HepG2 (cell line): ENCODE measurements around the gene TLCD1. TPM values are rescaled to one million over a fixed set of nuclear protein-coding genes. Genes with fewer than 3 reads are reported as not detected.
A peak's percentile ranks its signal among the peaks of the same experiment; 100 is the strongest.

Source experiments
- CBX1 ChIP-seq: IDR thresholded peaks from one replicate; pipeline ENCODE4 v1.6.1; 2016; ENCODE audit warnings: antibody characterized with exemption, low read depth
- CCDC6 ChIP-seq: sonication (generic); formaldehyde crosslinking; IDR thresholded peaks from 2 replicates; pipeline ENCODE4 v1.8.1; 2022; ENCODE audit warnings: mild to moderate bottlenecking, missing genetic modification reagents, moderate library complexity
- FOXC1 ChIP-seq: sonication (generic); formaldehyde crosslinking; IDR thresholded peaks from 2 replicates; pipeline ENCODE4 v1.8.0; 2022; ENCODE audit warnings: mild to moderate bottlenecking, missing genetic modification reagents, borderline replicate concordance
- JUN ChIP-seq: sonication (generic); formaldehyde crosslinking; IDR thresholded peaks from 2 replicates; pipeline ENCODE4 v1.4.0; 2020; ENCODE audit warnings: mild to moderate bottlenecking, missing genetic modification reagents
- RFX1 ChIP-seq: fragments of 450-650 bp; IDR thresholded peaks from 2 replicates; pipeline ENCODE4 v1.6.1; 2017
- RFX5 ChIP-seq: IDR thresholded peaks from 2 replicates; pipeline ENCODE4 v1.6.1; 2011; ENCODE audit warnings: low read depth, low read length, improper control_type of control experiment
- SETDB1 ChIP-seq: sonication (generic); formaldehyde crosslinking; IDR thresholded peaks from 2 replicates; pipeline ENCODE4 v1.5.1; 2020; ENCODE audit warnings: missing genetic modification reagents, mild to moderate bottlenecking, borderline replicate concordance
- SRF ChIP-seq: IDR thresholded peaks from 2 replicates; pipeline ENCODE4 v1.6.1; 2011; ENCODE audit warnings: mild to moderate bottlenecking, low read depth, low read length, moderate library complexity
- TBL1XR1 ChIP-seq: fragments of 150-350 bp; IDR thresholded peaks from 2 replicates; pipeline ENCODE4 v1.6.1; 2014; ENCODE audit warnings: borderline replicate concordance, low read length; ENCODE audit not compliant: partially characterized antibody
- ZBTB20 ChIP-seq: sonication (generic); formaldehyde crosslinking; IDR thresholded peaks from 2 replicates; pipeline ENCODE4 v1.8.1; 2023; ENCODE audit warnings: missing genetic modification reagents, low read depth, mild to moderate bottlenecking, borderline replicate concordance
- ZNF572 ChIP-seq: sonication (generic); formaldehyde crosslinking; IDR thresholded peaks from 2 replicates; pipeline ENCODE4 v1.5.1; 2020; ENCODE audit warnings: mild to moderate bottlenecking, missing genetic modification reagents
- ZNF713 ChIP-seq: sonication (generic); formaldehyde crosslinking; IDR thresholded peaks from 2 replicates; pipeline ENCODE4 v1.4.0; 2020; ENCODE audit warnings: mild to moderate bottlenecking, missing genetic modification reagents
- ZNF792 ChIP-seq: IDR thresholded peaks from 2 replicates; pipeline ENCODE4 v1.6.1; 2016
- polyA plus RNA-seq, 8 experiments: library from polyadenylated mRNA; depleted of rRNA in 3 of 8; stranded (reverse) in 7 of 8; unstranded in 1 of 8; fragments of >200 nt; fragmentation: Illumina TruSeq in 4 of 8; extraction: Trizol in 4 of 8; gene quantifications; 2 replicates each; pipeline versions ENCODE4 v1.2.1 to v1.2.3, GENCODE V29; 2011 to 2016; ENCODE audit warnings: low read depth in 4 of 8, missing spikeins in 1 of 8, mixed read lengths in 1 of 8; ENCODE audit not compliant: insufficient read depth in 1 of 8
- total RNA-seq, 5 experiments: library from RNA; depleted of rRNA; stranded (reverse); fragments of >200 nt; fragmentation: Illumina TruSeq; extraction: Trizol; gene quantifications; 2 replicates each; pipeline ENCODE4 v1.2.3, GENCODE V29; 2016; ENCODE audit warnings: low read depth in 1 of 5
- TF ChIP-seq, protein P1 (sequence below): sonication (generic); formaldehyde crosslinking; IDR thresholded peaks from 2 replicates; pipeline ENCODE4 v1.5.0; 2020; ENCODE audit warnings: mild to moderate bottlenecking, missing genetic modification reagents
- TF ChIP-seq, protein P2 (sequence below): IDR thresholded peaks from 2 replicates; pipeline ENCODE4 v1.6.1; 2016; ENCODE audit warnings: low read depth
- TF ChIP-seq, protein P3 (sequence below): sonication (generic); formaldehyde crosslinking; IDR thresholded peaks from 2 replicates; pipeline ENCODE4 v1.5.0; 2020; ENCODE audit warnings: missing genetic modification reagents
- TF ChIP-seq, protein P4 (sequence below): sonication (generic); formaldehyde crosslinking; IDR thresholded peaks from 2 replicates; pipeline ENCODE4 v1.5.1; 2020; ENCODE audit warnings: mild to moderate bottlenecking, missing genetic modification reagents, moderate library complexity
- TF ChIP-seq, protein P5 (sequence below): sonication (generic); formaldehyde crosslinking; IDR thresholded peaks from 2 replicates; pipeline ENCODE4 v1.4.0; 2020; ENCODE audit warnings: missing genetic modification reagents, borderline replicate concordance

The TLCD1 gene
- total and polyA plus RNA-seq, 2 of the 13 experiments (the other 11 are each of a cell fraction or from before 2014, with no cell fraction given) = 14.9 to 19.6 TPM

DNA sequence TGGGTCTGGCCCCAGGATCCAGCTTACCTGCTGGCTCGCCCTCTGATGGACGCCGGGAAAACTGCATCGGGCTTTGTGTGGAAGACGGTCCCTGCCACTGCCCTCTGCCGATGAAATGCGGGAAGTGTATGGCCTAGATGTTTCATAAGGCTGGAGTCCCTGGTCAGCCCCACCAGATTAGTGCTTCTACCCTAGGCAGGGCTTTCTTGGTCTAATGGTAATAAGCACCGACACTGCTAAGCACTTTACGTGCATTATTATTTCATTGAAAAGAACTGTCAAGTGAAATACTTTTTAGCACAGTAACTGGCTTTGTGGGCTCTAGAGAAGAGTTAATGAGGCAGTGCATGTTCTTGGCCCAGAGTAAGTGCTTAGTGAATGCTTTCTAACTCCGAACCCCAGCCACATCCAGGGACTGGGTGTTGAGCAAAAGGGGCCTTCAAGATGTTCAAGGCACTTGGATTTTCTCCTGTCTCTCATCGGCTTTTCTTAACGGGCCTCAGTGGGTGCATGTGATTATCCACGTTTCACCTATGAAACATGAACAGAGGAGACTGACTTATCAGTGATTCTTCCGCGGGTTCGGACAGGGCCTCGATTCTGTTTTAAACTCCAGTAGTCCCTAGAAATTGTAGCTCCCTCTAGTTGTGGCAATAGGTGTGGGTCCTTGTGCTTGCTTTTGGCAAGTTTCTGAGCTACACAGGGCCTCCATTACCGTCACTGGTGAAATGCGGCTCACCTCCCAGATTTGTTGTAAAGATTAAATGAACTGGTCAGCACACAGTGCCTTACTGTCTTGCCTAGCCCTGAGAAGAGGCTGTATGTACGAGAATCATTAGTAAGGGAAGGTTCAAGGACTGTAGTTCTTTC, 24.4 kb upstream of the TLCD1 start (continued):
- TF ChIP-seq, protein P1, sequence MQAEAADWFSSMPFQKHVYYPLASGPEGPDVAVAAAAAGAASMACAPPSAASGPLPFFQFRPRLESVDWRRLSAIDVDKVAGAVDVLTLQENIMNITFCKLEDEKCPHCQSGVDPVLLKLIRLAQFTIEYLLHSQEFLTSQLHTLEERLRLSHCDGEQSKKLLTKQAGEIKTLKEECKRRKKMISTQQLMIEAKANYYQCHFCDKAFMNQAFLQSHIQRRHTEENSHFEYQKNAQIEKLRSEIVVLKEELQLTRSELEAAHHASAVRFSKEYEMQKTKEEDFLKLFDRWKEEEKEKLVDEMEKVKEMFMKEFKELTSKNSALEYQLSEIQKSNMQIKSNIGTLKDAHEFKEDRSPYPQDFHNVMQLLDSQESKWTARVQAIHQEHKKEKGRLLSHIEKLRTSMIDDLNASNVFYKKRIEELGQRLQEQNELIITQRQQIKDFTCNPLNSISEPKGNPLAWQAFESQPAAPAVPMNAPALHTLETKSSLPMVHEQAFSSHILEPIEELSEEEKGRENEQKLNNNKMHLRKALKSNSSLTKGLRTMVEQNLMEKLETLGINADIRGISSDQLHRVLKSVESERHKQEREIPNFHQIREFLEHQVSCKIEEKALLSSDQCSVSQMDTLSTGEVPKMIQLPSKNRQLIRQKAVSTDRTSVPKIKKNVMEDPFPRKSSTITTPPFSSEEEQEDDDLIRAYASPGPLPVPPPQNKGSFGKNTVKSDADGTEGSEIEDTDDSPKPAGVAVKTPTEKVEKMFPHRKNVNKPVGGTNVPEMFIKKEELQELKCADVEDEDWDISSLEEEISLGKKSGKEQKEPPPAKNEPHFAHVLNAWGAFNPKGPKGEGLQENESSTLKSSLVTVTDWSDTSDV (CRISPR knock-in tag) = no peak
- TF ChIP-seq, protein P2, sequence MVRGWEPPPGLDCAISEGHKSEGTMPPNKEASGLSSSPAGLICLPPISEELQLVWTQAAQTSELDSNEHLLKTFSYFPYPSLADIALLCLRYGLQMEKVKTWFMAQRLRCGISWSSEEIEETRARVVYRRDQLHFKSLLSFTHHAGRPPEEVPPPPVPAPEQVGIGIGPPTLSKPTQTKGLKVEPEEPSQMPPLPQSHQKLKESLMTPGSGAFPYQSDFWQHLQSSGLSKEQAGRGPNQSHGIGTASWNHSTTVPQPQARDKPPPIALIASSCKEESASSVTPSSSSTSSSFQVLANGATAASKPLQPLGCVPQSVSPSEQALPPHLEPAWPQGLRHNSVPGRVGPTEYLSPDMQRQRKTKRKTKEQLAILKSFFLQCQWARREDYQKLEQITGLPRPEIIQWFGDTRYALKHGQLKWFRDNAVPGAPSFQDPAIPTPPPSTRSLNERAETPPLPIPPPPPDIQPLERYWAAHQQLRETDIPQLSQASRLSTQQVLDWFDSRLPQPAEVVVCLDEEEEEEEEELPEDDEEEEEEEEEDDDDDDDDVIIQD (CRISPR knock-in tag) = 0 out of 2 replicates have a peak, but pooled peaks have one; percentile 10
- TF ChIP-seq ZNF572 = no peak
- no peak for TF ChIP-seq CBX1
- TF ChIP-seq RFX5 = no peak
- TF ChIP-seq TBL1XR1 = no peak
- no peak for TF ChIP-seq SETDB1 (CRISPR knock-in tag)
- TF ChIP-seq, protein P3, sequence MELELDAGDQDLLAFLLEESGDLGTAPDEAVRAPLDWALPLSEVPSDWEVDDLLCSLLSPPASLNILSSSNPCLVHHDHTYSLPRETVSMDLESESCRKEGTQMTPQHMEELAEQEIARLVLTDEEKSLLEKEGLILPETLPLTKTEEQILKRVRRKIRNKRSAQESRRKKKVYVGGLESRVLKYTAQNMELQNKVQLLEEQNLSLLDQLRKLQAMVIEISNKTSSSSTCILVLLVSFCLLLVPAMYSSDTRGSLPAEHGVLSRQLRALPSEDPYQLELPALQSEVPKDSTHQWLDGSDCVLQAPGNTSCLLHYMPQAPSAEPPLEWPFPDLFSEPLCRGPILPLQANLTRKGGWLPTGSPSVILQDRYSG = no peak
- TF ChIP-seq ZBTB20 = peak; percentile 55; the same call in 1 of the 2 replicates
- TF ChIP-seq, protein P4, sequence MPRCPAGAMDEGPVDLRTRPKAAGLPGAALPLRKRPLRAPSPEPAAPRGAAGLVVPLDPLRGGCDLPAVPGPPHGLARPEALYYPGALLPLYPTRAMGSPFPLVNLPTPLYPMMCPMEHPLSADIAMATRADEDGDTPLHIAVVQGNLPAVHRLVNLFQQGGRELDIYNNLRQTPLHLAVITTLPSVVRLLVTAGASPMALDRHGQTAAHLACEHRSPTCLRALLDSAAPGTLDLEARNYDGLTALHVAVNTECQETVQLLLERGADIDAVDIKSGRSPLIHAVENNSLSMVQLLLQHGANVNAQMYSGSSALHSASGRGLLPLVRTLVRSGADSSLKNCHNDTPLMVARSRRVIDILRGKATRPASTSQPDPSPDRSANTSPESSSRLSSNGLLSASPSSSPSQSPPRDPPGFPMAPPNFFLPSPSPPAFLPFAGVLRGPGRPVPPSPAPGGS (CRISPR knock-in tag) = no peak
- TF ChIP-seq RFX1 = no peak
- no peak for TF ChIP-seq JUN (CRISPR knock-in tag)
- TF ChIP-seq SRF = no peak
- no peak; the same call in 1 of the 2 replicates for TF ChIP-seq FOXC1 (CRISPR knock-in tag)
- TF ChIP-seq, protein P5, sequence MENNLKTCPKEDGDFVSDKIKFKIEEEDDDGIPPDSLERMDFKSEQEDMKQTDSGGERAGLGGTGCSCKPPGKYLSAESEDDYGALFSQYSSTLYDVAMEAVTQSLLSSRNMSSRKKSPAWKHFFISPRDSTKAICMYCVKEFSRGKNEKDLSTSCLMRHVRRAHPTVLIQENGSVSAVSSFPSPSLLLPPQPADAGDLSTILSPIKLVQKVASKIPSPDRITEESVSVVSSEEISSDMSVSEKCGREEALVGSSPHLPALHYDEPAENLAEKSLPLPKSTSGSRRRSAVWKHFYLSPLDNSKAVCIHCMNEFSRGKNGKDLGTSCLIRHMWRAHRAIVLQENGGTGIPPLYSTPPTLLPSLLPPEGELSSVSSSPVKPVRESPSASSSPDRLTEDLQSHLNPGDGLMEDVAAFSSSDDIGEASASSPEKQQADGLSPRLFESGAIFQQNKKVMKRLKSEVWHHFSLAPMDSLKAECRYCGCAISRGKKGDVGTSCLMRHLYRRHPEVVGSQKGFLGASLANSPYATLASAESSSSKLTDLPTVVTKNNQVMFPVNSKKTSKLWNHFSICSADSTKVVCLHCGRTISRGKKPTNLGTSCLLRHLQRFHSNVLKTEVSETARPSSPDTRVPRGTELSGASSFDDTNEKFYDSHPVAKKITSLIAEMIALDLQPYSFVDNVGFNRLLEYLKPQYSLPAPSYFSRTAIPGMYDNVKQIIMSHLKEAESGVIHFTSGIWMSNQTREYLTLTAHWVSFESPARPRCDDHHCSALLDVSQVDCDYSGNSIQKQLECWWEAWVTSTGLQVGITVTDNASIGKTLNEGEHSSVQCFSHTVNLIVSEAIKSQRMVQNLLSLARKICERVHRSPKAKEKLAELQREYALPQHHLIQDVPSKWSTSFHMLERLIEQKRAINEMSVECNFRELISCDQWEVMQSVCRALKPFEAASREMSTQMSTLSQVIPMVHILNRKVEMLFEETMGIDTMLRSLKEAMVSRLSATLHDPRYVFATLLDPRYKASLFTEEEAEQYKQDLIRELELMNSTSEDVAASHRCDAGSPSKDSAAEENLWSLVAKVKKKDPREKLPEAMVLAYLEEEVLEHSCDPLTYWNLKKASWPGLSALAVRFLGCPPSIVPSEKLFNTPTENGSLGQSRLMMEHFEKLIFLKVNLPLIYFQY (CRISPR knock-in tag) = no peak
- TF ChIP-seq CCDC6 (CRISPR knock-in tag) = no peak
- TF ChIP-seq ZNF713 = no peak
- TF ChIP-seq ZNF792 (CRISPR knock-in tag) = peak; percentile 38; the same call in 1 of the 2 replicates
